HepG2 (cell line): ENCODE data around the gene RLF. TPM values are rescaled to one million over a fixed set of nuclear protein-coding genes. Genes with fewer than 3 reads are reported as not detected.

ENCODE experiments used
- ATAC-seq: fragments of 200-7000 bp; cut with Tn5 transposase; 3 replicates; pipeline ENCODE4 v1.9.1; 2020; ENCODE audit warnings: mild to moderate bottlenecking, moderate library complexity
- BruUV-seq: library from RNA; stranded (reverse); fragments of 400-500 nt; replicated peaks from 2 replicates; lab custom pipeline; 2021; lab: Mats Ljungman, UMichigan
- CTCF ChIA-PET: fragments of 300-600 bp; formaldehyde crosslinking; extraction: SDS; loops from one replicate; lab custom pipeline; 2021; ENCODE audit warnings: low total read pairs, inconsistent platforms, low intra/inter-chr PET ratio; lab: Yijun Ruan, JAX
- POLR2A ChIA-PET: fragments of 350-600 bp; sonication (Branson Sonifier 250); formaldehyde crosslinking; loops from one replicate; lab custom pipeline; 2020; ENCODE audit warnings: antibody characterized with exemption, inconsistent platforms; lab: Yijun Ruan, JAX
- DNase-seq: peaks from one replicate; pipeline ENCODE4 v3.0.0-alpha.2; 2015; ENCODE audit warnings: low spot score
- FAIRE-seq: peaks from 3 replicates; lab custom pipeline; 2011; peaks lifted over from hg19 to GRCh38; lab: Jason Lieb, UNC
- H2AFZ ChIP-seq: one replicate; pipeline ENCODE4 v1.6.1; 2011; ENCODE audit warnings: low read length, inconsistent platforms
- H3K27ac ChIP-seq: fragments of 300-600 bp; 3 replicates; pipeline ENCODE4 v1.8.0; 2011; ENCODE audit warnings: mixed run types, mild to moderate bottlenecking, mixed read lengths, low read length, inconsistent platforms; ENCODE audit not compliant: insufficient read depth; ENCODE audit errors: extremely low read length
- H3K27me3 ChIP-seq, 2 experiments: fragments of 200-600 bp in 1 of 2; 2 replicates in 1 of 2; 3 replicates in 1 of 2; pipeline versions ENCODE4 v1.6.0 to v1.8.0; 2011; ENCODE audit warnings: low read length in 2 of 2, mild to moderate bottlenecking in 2 of 2, moderate library complexity in 2 of 2, inconsistent platforms in 1 of 2; ENCODE audit not compliant: insufficient read depth in 2 of 2, control insufficient read depth in 1 of 2
- H3K36me3 ChIP-seq, 2 experiments: fragments of 200-600 bp in 1 of 2; replicated peaks in 1 of 2; 2 replicates in 1 of 2; 3 replicates in 1 of 2; pipeline versions ENCODE4 v1.5.1 to v1.8.0; 2011; ENCODE audit warnings: low read length in 2 of 2, inconsistent platforms in 1 of 2; ENCODE audit not compliant: insufficient read depth in 2 of 2, control insufficient read depth in 1 of 2
- H3K4me1 ChIP-seq: 2 replicates; pipeline ENCODE4 v1.5.1; 2012; ENCODE audit warnings: low read length, inconsistent platforms; ENCODE audit not compliant: insufficient read depth
- H3K4me2 ChIP-seq: 2 replicates; pipeline ENCODE4 v1.6.0; 2011; ENCODE audit warnings: low read depth, low read length, inconsistent platforms
- H3K4me3 ChIP-seq, 3 experiments: fragments of 200-600 bp in 1 of 3; sonication (generic), shearing (Covaris generic) in 1 of 3; replicated peaks in 1 of 3; 2 replicates each; pipeline ENCODE4 v1.5.1; 2011 to 2016; ENCODE audit warnings: low read length in 3 of 3, inconsistent platforms in 2 of 3, low read depth in 2 of 3, mild to moderate bottlenecking in 2 of 3, control low read depth in 1 of 3, mixed read lengths in 1 of 3; ENCODE audit not compliant: insufficient read depth in 1 of 3
- H3K79me2 ChIP-seq: one replicate; pipeline ENCODE4 v1.6.1; 2011; ENCODE audit warnings: low read length, inconsistent platforms; ENCODE audit not compliant: insufficient read depth
- H3K9ac ChIP-seq: 2 replicates; pipeline ENCODE4 v1.6.0; 2011; ENCODE audit warnings: mild to moderate bottlenecking, low read depth, low read length, inconsistent platforms; ENCODE audit not compliant: insufficient read depth
- H3K9me3 ChIP-seq: 2 replicates; pipeline ENCODE4 v1.5.1; 2012; ENCODE audit warnings: mild to moderate bottlenecking, low read length
- H4K20me1 ChIP-seq: 2 replicates; pipeline ENCODE4 v1.6.0; 2011; ENCODE audit warnings: inconsistent platforms, mild to moderate bottlenecking, low read length, moderate library complexity; ENCODE audit not compliant: insufficient read depth
- CHD2 ChIP-seq: IDR thresholded peaks from 2 replicates; pipeline ENCODE4 v1.6.1; 2011; ENCODE audit warnings: low read depth, low read length, improper control_type of control experiment
- DMAP1 ChIP-seq: IDR thresholded peaks from 2 replicates; pipeline ENCODE4 v1.6.1; 2016
- GLMP ChIP-seq: sonication (generic); formaldehyde crosslinking; IDR thresholded peaks from 2 replicates; pipeline ENCODE4 v1.9.0; 2021; ENCODE audit warnings: missing genetic modification reagents, mild to moderate bottlenecking, borderline replicate concordance
- MIER2 ChIP-seq: IDR thresholded peaks from 2 replicates; pipeline ENCODE4 v1.6.1; 2016; ENCODE audit warnings: missing biosample characterization, missing genetic modification reagents
- NFATC3 ChIP-seq: sonication (generic); formaldehyde crosslinking; IDR thresholded peaks from 2 replicates; pipeline ENCODE4 v1.5.1; 2020; ENCODE audit warnings: mild to moderate bottlenecking, missing genetic modification reagents
- RCOR2 ChIP-seq: IDR thresholded peaks from 2 replicates; pipeline ENCODE4 v1.6.1; 2016; ENCODE audit warnings: missing biosample characterization, missing genetic modification reagents
- SMAD9 ChIP-seq: sonication (generic); formaldehyde crosslinking; IDR thresholded peaks from 2 replicates; pipeline ENCODE4 v1.5.1; 2020; ENCODE audit warnings: mild to moderate bottlenecking, missing genetic modification reagents
- TEAD3 ChIP-seq: optimal IDR thresholded peaks from 2 replicates; pipeline ENCODE3; 2016; ENCODE audit warnings: borderline replicate concordance
- ZNF558 ChIP-seq: sonication (generic); formaldehyde crosslinking; IDR thresholded peaks from 2 replicates; pipeline ENCODE4 v1.9.0; 2022; ENCODE audit warnings: mild to moderate bottlenecking, missing genetic modification reagents, borderline replicate concordance
- ZNF614 ChIP-seq: IDR thresholded peaks from 2 replicates; pipeline ENCODE4 v1.6.1; 2018; ENCODE audit warnings: missing biosample characterization, missing genetic modification reagents, inconsistent platforms, borderline replicate concordance
- WGBS: methylation state at CpG from one replicate; pipeline ENCODE4 v1.1.6; 2017; ENCODE audit warnings: low lambda C conversion rate; 5-methylcytosine and 5-hydroxymethylcytosine counted together
- in situ Hi-C: cut with HindIII; loops from 2 replicates; pipeline ENCODE4 v1.10.0; 2017; ENCODE audit warnings: low pct_unique_long_range_greater_than_20kb; ENCODE audit not compliant: extremely low pct_ligation_motif_present
- intact Hi-C: fragments of 100-400 bp; cut with micrococcal nuclease; formaldehyde crosslinking; loops from one replicate; pipeline ENCODE4 v1.10.0; 2022; ENCODE audit not compliant: unreplicated experiment
- polyA plus RNA-seq, 8 experiments: library from polyadenylated mRNA; depleted of rRNA in 3 of 8; stranded (reverse) in 7 of 8; unstranded in 1 of 8; fragments of >200 nt; fragmentation: Illumina TruSeq in 4 of 8; extraction: Trizol in 4 of 8; gene quantifications; 2 replicates each; pipeline versions ENCODE4 v1.2.1 to v1.2.3, GENCODE V29; 2011 to 2016; ENCODE audit warnings: low read depth in 4 of 8, missing spikeins in 1 of 8, mixed read lengths in 1 of 8; ENCODE audit not compliant: insufficient read depth in 1 of 8
- total RNA-seq, 5 experiments: library from RNA; depleted of rRNA; stranded (reverse); fragments of >200 nt; fragmentation: Illumina TruSeq; extraction: Trizol; gene quantifications; 2 replicates each; pipeline ENCODE4 v1.2.3, GENCODE V29; 2016; ENCODE audit warnings: low read depth in 1 of 5
- TF ChIP-seq, protein P1 (sequence below): sonication (generic); formaldehyde crosslinking; IDR thresholded peaks from 2 replicates; pipeline ENCODE4 v1.4.0; 2020; ENCODE audit warnings: mild to moderate bottlenecking, missing genetic modification reagents
- TF ChIP-seq, protein P2 (sequence below): sonication (generic); formaldehyde crosslinking; IDR thresholded peaks from 2 replicates; pipeline ENCODE4 v1.4.0; 2020; ENCODE audit warnings: mild to moderate bottlenecking, missing genetic modification reagents

Gene RLF
- total and polyA plus RNA-seq, 2 of the 13 experiments (the other 11 are each of a cell fraction or from before 2014, with no cell fraction given): 9.0 to 15.7 TPM

DNA sequence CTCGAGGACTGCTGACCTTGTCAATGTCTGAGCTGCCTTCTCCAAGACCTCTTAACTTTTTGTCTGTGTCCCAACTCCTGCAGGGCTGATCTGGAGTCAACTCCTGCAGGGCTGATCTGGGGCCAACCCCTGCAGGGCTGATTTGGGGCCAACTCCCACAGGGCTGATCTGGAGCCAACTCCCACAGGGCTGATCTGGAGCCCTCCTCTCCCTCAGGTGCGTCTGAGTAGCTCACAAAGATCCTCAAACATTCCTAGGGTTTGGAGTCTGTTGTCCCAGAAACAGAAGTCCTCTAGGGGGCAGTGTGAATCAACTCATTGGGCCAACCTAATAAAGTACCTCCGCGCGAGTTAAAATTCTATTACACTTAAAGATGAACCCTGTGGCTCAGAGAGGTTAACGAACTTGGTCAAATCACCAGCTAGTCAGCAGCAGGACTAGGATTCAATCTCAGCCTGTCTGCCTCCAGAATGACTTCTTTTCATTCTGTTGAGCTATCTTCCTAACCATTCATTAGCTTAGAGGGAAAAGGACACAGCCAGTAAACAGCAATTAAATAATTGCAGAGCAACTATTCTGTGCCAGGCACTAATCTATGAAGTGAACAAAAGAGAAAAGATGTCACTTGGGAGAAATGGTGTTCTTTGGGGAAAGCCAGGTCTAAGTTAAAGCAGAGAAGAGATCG is 17.2 kb upstream of the RLF start (continued):
- TF ChIP-seq, protein P1, sequence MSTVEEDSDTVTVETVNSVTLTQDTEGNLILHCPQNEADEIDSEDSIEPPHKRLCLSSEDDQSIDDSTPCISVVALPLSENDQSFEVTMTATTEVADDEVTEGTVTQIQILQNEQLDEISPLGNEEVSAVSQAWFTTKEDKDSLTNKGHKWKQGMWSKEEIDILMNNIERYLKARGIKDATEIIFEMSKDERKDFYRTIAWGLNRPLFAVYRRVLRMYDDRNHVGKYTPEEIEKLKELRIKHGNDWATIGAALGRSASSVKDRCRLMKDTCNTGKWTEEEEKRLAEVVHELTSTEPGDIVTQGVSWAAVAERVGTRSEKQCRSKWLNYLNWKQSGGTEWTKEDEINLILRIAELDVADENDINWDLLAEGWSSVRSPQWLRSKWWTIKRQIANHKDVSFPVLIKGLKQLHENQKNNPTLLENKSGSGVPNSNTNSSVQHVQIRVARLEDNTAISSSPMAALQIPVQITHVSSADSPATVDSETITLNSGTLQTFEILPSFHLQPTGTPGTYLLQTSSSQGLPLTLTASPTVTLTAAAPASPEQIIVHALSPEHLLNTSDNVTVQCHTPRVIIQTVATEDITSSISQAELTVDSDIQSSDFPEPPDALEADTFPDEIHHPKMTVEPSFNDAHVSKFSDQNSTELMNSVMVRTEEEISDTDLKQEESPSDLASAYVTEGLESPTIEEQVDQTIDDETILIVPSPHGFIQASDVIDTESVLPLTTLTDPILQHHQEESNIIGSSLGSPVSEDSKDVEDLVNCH (CRISPR knock-in tag): 0 out of 2 replicates have a peak, but pooled peaks have one; percentile 45
- no peak for TF ChIP-seq NFATC3
- no peak for TF ChIP-seq SMAD9 (CRISPR knock-in tag)
- TF ChIP-seq TEAD3 (CRISPR knock-in tag): peak; percentile 55
- 0 out of 2 replicates have a peak, but pooled peaks have one; percentile 22 for TF ChIP-seq ZNF614 (CRISPR knock-in tag)
- no peak for TF ChIP-seq MIER2
- TF ChIP-seq ZNF558 (CRISPR knock-in tag): no peak
- TF ChIP-seq DMAP1 (CRISPR knock-in tag): no peak
- TF ChIP-seq RCOR2 (CRISPR knock-in tag): 0 out of 2 replicates have a peak, but pooled peaks have one; percentile 29

- in situ Hi-C loops: no loop called here
- no TSS peak for BruUV-seq
- H3K27ac ChIP-seq: no peak overlapping the region
- POLR2A ChIA-PET: interaction anchor here (1.4 to 1.8 kb wide), 2 partner anchors 10 to 187 kb away, joined by 3 to 4 read pairs; partner anchors contain the start of gene RLF
- no peaks in the 10 kb centered on the region for H3K79me2 ChIP-seq
- no peaks in the 10 kb centered on the region for H3K36me3 ChIP-seq
- H3K4me2 ChIP-seq: no peak overlapping the region
- CTCF ChIA-PET: interaction anchor here (2.0 kb wide), 1 partner anchor 187 kb away, joined by 15 read pairs; no protein-coding TSS in a partner anchor
- intact Hi-C loops: no loop called here
- ATAC-seq (no peak), FAIRE-seq (no peak), DNase-seq (no peak)
- no peaks in the 10 kb centered on the region for H3K9me3 ChIP-seq
- WGBS: 54% methylated on average over 6 of the region's 6 CpGs
- peaks cover 0 to 4% of the 10 kb centered on the region in 2 experiments; a peak in 1 of 5 replicates for H3K27me3 ChIP-seq
- no peak overlapping the region for H2AFZ ChIP-seq
- no peak overlapping the region for H3K4me3 ChIP-seq
- H3K9ac ChIP-seq: no peak overlapping the region
- H4K20me1 ChIP-seq: no peaks in the 10 kb centered on the region
- H3K4me1 ChIP-seq: peaks cover 8% of the 10 kb centered on the region
- TF ChIP-seq, protein P2, sequence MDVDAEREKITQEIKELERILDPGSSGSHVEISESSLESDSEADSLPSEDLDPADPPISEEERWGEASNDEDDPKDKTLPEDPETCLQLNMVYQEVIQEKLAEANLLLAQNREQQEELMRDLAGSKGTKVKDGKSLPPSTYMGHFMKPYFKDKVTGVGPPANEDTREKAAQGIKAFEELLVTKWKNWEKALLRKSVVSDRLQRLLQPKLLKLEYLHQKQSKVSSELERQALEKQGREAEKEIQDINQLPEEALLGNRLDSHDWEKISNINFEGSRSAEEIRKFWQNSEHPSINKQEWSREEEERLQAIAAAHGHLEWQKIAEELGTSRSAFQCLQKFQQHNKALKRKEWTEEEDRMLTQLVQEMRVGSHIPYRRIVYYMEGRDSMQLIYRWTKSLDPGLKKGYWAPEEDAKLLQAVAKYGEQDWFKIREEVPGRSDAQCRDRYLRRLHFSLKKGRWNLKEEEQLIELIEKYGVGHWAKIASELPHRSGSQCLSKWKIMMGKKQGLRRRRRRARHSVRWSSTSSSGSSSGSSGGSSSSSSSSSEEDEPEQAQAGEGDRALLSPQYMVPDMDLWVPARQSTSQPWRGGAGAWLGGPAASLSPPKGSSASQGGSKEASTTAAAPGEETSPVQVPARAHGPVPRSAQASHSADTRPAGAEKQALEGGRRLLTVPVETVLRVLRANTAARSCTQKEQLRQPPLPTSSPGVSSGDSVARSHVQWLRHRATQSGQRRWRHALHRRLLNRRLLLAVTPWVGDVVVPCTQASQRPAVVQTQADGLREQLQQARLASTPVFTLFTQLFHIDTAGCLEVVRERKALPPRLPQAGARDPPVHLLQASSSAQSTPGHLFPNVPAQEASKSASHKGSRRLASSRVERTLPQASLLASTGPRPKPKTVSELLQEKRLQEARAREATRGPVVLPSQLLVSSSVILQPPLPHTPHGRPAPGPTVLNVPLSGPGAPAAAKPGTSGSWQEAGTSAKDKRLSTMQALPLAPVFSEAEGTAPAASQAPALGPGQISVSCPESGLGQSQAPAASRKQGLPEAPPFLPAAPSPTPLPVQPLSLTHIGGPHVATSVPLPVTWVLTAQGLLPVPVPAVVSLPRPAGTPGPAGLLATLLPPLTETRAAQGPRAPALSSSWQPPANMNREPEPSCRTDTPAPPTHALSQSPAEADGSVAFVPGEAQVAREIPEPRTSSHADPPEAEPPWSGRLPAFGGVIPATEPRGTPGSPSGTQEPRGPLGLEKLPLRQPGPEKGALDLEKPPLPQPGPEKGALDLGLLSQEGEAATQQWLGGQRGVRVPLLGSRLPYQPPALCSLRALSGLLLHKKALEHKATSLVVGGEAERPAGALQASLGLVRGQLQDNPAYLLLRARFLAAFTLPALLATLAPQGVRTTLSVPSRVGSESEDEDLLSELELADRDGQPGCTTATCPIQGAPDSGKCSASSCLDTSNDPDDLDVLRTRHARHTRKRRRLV: no peak
- no peak for TF ChIP-seq GLMP (CRISPR knock-in tag)
- no peak for TF ChIP-seq CHD2
Observed at GRCh38 chr1:40151457-40152079, 9.6 kb upstream of the RLF start.
